IMR-90 (cell line): Measurements from ENCODE around the gene LEPR.

ENCODE experiments used
- CHD1 ChIP-seq: IDR thresholded peaks from 2 replicates; pipeline ENCODE4 v1.6.1; 2012; ENCODE audit warnings: low read depth, low read length, improper control_type of control experiment
- FOS ChIP-seq: fragments of 150-350 bp; IDR thresholded peaks from 2 replicates; pipeline ENCODE4 v1.6.1; 2016; ENCODE audit warnings: low read depth, low read length
- RCOR1 ChIP-seq: IDR thresholded peaks from 2 replicates; pipeline ENCODE4 v1.6.1; 2012; ENCODE audit warnings: mild to moderate bottlenecking, low read length, improper control_type of control experiment; ENCODE audit not compliant: insufficient replicate concordance
- SMC3 ChIP-seq: fragments of 150-350 bp; IDR thresholded peaks from 2 replicates; pipeline ENCODE4 v1.6.1; 2016; ENCODE audit warnings: low read depth, mild to moderate bottlenecking, antibody characterized with exemption, low read length, moderate library complexity
- TF ChIP-seq, protein P1 (sequence below): conservative IDR thresholded peaks from 2 replicates; pipeline ENCODE4 v1.5.1; 2012; ENCODE audit warnings: mild to moderate bottlenecking, low read depth, low read length, improper control_type of control experiment

DNA sequence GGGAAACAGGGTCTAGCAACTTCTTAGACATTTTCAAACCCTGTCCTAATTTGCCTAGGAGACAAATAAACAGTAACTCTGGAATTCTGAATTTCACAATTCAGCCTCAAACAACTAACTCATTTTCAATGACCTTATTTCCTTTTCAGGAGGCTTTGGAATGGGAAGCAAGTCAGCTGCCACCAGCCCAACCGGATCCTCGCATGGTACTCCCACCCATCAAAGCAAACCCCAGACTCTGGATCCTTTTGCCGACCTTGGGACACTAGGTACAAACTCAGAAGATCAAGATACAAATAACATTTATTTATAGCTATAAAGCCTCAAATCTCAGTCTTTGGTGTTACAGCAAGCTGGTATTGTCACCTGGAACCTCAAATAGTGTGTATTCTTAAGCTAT lies 18.9 kb upstream of the LEPR start:
- TF ChIP-seq FOS = no peak
- TF ChIP-seq, protein P1, sequence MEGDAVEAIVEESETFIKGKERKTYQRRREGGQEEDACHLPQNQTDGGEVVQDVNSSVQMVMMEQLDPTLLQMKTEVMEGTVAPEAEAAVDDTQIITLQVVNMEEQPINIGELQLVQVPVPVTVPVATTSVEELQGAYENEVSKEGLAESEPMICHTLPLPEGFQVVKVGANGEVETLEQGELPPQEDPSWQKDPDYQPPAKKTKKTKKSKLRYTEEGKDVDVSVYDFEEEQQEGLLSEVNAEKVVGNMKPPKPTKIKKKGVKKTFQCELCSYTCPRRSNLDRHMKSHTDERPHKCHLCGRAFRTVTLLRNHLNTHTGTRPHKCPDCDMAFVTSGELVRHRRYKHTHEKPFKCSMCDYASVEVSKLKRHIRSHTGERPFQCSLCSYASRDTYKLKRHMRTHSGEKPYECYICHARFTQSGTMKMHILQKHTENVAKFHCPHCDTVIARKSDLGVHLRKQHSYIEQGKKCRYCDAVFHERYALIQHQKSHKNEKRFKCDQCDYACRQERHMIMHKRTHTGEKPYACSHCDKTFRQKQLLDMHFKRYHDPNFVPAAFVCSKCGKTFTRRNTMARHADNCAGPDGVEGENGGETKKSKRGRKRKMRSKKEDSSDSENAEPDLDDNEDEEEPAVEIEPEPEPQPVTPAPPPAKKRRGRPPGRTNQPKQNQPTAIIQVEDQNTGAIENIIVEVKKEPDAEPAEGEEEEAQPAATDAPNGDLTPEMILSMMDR = no peak
- TF ChIP-seq SMC3 = no peak
- no peak for TF ChIP-seq CHD1
- no peak for TF ChIP-seq RCOR1
